GM20431 (cell line): ENCODE measurements around the gene FTO.

Experiments used
- in situ Hi-C: fragments of 300-500 bp; cut with MseI, MboI; formaldehyde crosslinking; loops from one replicate; pipeline ENCODE4 v1.15.0; 2020; ENCODE audit warnings: low sequenced_read_pairs; ENCODE audit not compliant: unreplicated experiment

FTO gene

GRCh38 chr16:53982631-53983042, 278.7 kb downstream of the FTO start:
- in situ Hi-C loops, result no loop called here

GRCh38 chr16:53984936-53985335, 281.0 kb downstream of the FTO start:
- in situ Hi-C loops, result no loop called here

- in situ Hi-C loops, result no loop called here
Measured at GRCh38 chr16:53985861-53986260, 281.9 kb downstream of the FTO start.

GRCh38 chr16:53986793-53987192, 282.8 kb downstream of the FTO start:
- in situ Hi-C loops, result no loop called here

- in situ Hi-C loops, result no loop called here
Measured at GRCh38 chr16:53988136-53988535, 284.2 kb downstream of the FTO start.

- in situ Hi-C loops, result no loop called here
Measured at GRCh38 chr16:53989597-53989996, 285.6 kb downstream of the FTO start.

GRCh38 chr16:53991754-53992378, 287.9 kb downstream of the FTO start:
- in situ Hi-C loops, result no loop called here

- in situ Hi-C loops, result no loop called here
Measured at GRCh38 chr16:53995378-53995777, 291.4 kb downstream of the FTO start.

GRCh38 chr16:53996961-53997360, 293.0 kb downstream of the FTO start:
- in situ Hi-C loops, result no loop called here

GRCh38 chr16:53998024-53998810, 294.3 kb downstream of the FTO start:
- in situ Hi-C loops, result no loop called here

GRCh38 chr16:53998966-53999522, 295.1 kb downstream of the FTO start:
- in situ Hi-C loops, result no loop called here

GRCh38 chr16:53999841-54000240, 295.9 kb downstream of the FTO start:
- in situ Hi-C loops, result no loop called here

GRCh38 chr16:54000361-54000760, 296.4 kb downstream of the FTO start:
- in situ Hi-C loops, result no loop called here

GRCh38 chr16:54006693-54007092, 302.7 kb downstream of the FTO start:
- in situ Hi-C loops, result no loop called here

GRCh38 chr16:54007504-54007903, 303.5 kb downstream of the FTO start:
- in situ Hi-C loops, result no loop called here

- in situ Hi-C loops, result no loop called here
Measured at GRCh38 chr16:54009464-54010176, 305.7 kb downstream of the FTO start.

GRCh38 chr16:54015147-54015546, 311.2 kb downstream of the FTO start:
- in situ Hi-C loops, result no loop called here

- in situ Hi-C loops, result no loop called here
Measured at GRCh38 chr16:54022362-54022761, 318.4 kb downstream of the FTO start.

GRCh38 chr16:54026456-54026855, 322.5 kb downstream of the FTO start:
- in situ Hi-C loops, result no loop called here

- in situ Hi-C loops, result no loop called here
Measured at GRCh38 chr16:54027062-54027461, 323.1 kb downstream of the FTO start.

- in situ Hi-C loops, result no loop called here
Measured at GRCh38 chr16:54027558-54027957, 323.6 kb downstream of the FTO start.
